HG03045 (cell line): ENCODE measurements around the gene LMTK3.

Experiments used
- ATAC-seq: cut with Tn5 transposase; IDR thresholded peaks from one replicate; pipeline ENCODE4 v1.9.1; 2021; ENCODE audit warnings: mild to moderate bottlenecking, moderate library complexity; ENCODE audit not compliant: unreplicated experiment

LMTK3 gene

GRCh38 chr19:48452289-48453190, 59.1 kb downstream of the LMTK3 start:
- no peak for ATAC-seq

GRCh38 chr19:48451624-48452023, 60.0 kb downstream of the LMTK3 start:
- ATAC-seq: no peak

- no peak for ATAC-seq
These were observed 60.8 kb downstream of the LMTK3 start for GRCh38 chr19:48450863-48451262.

- no peak for ATAC-seq
These were observed 61.2 kb downstream of the LMTK3 start for GRCh38 chr19:48450441-48450840.

- no peak for ATAC-seq
These were observed 63.1 kb downstream of the LMTK3 start for GRCh38 chr19:48448563-48448962.

GRCh38 chr19:48446579-48446978, 65.1 kb downstream of the LMTK3 start:
- ATAC-seq: no peak

GRCh38 chr19:48445606-48446481, 65.8 kb downstream of the LMTK3 start, which contains the start of gene GRWD1:
Gene GRWD1 (plus strand): TSS chr19:48445983. CDS start chr19:48446006, 23 bp downstream.
- ATAC-seq: peak; percentile 74

GRCh38 chr19:48445256-48445605, 66.4 kb downstream of the LMTK3 start:
- ATAC-seq: no peak

GRCh38 chr19:48444936-48445200, 66.8 kb downstream of the LMTK3 start:
- ATAC-seq: no peak

- no peak for ATAC-seq
These were observed 67.3 kb downstream of the LMTK3 start for GRCh38 chr19:48444129-48444935.

- ATAC-seq: no peak
These were observed 67.9 kb downstream of the LMTK3 start for GRCh38 chr19:48443731-48444128.

- no peak for ATAC-seq
These were observed 68.4 kb downstream of the LMTK3 start for GRCh38 chr19:48443256-48443655.

GRCh38 chr19:48442116-48443035, 69.3 kb downstream of the LMTK3 start:
- no peak for ATAC-seq

- no peak for ATAC-seq
These were observed 70.1 kb downstream of the LMTK3 start for GRCh38 chr19:48441360-48442050.

- no peak for ATAC-seq
These were observed 75.0 kb downstream of the LMTK3 start for GRCh38 chr19:48436586-48436985.
